Measurements from ENCODE around the gene C12orf76.

Gene C12orf76

GRCh38 chr12:110047297-110047940 is 903 bp downstream of the C12orf76 start:
- no peak for DNase-seq (ENCODE audit: low read depth)
- peak overlapping the region; percentile 86 for H3K4me3 ChIP-seq (ENCODE audit: low read depth, low read length)
- TF ChIP-seq, protein P1, sequence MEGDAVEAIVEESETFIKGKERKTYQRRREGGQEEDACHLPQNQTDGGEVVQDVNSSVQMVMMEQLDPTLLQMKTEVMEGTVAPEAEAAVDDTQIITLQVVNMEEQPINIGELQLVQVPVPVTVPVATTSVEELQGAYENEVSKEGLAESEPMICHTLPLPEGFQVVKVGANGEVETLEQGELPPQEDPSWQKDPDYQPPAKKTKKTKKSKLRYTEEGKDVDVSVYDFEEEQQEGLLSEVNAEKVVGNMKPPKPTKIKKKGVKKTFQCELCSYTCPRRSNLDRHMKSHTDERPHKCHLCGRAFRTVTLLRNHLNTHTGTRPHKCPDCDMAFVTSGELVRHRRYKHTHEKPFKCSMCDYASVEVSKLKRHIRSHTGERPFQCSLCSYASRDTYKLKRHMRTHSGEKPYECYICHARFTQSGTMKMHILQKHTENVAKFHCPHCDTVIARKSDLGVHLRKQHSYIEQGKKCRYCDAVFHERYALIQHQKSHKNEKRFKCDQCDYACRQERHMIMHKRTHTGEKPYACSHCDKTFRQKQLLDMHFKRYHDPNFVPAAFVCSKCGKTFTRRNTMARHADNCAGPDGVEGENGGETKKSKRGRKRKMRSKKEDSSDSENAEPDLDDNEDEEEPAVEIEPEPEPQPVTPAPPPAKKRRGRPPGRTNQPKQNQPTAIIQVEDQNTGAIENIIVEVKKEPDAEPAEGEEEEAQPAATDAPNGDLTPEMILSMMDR (IDR thresholded peaks at IDR 0.05; ENCODE audit: insufficient read depth, low read depth, low read length, missing control alignments): no peak

GRCh38 chr12:110046451-110047187 is 1.7 kb downstream of the C12orf76 start:
- no peak overlapping the region for H3K4me3 ChIP-seq (ENCODE audit: low read depth, low read length)
- TF ChIP-seq, protein P1 (IDR thresholded peaks at IDR 0.05; ENCODE audit: insufficient read depth, low read depth, low read length, missing control alignments): no peak
- no peak for DNase-seq (ENCODE audit: low read depth)

GRCh38 chr12:110042264-110042663 is 6.1 kb downstream of the C12orf76 start:
- TF ChIP-seq, protein P1 (IDR thresholded peaks at IDR 0.05; ENCODE audit: insufficient read depth, low read depth, low read length, missing control alignments): no peak
- H3K4me3 ChIP-seq (ENCODE audit: low read depth, low read length): no peak overlapping the region
- no peak for DNase-seq (ENCODE audit: low read depth)

GRCh38 chr12:110039085-110039807 is 9.1 kb downstream of the C12orf76 start:
- H3K4me3 ChIP-seq (ENCODE audit: low read depth, low read length): no peak overlapping the region
- DNase-seq (ENCODE audit: low read depth): peak; percentile 10
- TF ChIP-seq, protein P1 (IDR thresholded peaks at IDR 0.05; ENCODE audit: insufficient read depth, low read depth, low read length, missing control alignments): no peak

- DNase-seq (ENCODE audit: low read depth): no peak
- H3K4me3 ChIP-seq (ENCODE audit: low read depth, low read length): no peak overlapping the region
- TF ChIP-seq, protein P1 (IDR thresholded peaks at IDR 0.05; ENCODE audit: insufficient read depth, low read depth, low read length, missing control alignments): no peak
Measured at GRCh38 chr12:110038741-110039084, 9.6 kb downstream of the C12orf76 start.

DNA sequence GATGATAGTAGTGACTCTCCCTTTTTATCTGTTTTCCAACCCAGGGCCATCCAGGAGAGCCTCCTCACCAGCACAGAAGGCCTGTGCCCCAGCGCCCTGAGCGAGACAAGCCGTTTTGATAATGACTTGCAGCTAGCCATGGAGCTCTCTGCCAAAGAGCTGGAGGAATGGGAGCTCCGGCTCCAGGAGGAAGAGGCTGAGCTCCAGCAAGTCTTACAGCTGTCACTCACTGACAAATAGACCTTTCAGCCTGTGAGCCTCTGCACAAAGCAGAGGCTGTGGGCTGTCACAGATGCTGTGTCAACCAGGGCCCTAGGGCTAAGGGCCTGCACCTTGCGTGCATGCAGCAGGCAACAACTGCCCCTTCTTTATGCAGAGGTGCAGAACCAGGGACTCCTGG is 11.0 kb downstream of the C12orf76 start:
- no peak overlapping the region for H3K4me3 ChIP-seq (ENCODE audit: low read depth, low read length)
- DNase-seq (ENCODE audit: low read depth): no peak
- TF ChIP-seq, protein P1 (IDR thresholded peaks at IDR 0.05; ENCODE audit: insufficient read depth, low read depth, low read length, missing control alignments): no peak
